ENCODE measurements around the gene CCDC192. TPM values are rescaled to one million over a fixed set of nuclear protein-coding genes. Genes with fewer than 3 reads are reported as not detected.

The CCDC192 gene
- total and polyA plus RNA-seq, 9 donors: 0.26 to 2.6 (median 0.91) TPM; not detected in 1

- H3K9me3 ChIP-seq: no peaks in the 10 kb centered on the region
- TF ChIP-seq POLR2A (IDR thresholded peaks at IDR 0.05) (no peak), EP300 (IDR thresholded peaks at IDR 0.05) (no peak)
- TF ChIP-seq, protein P1, sequence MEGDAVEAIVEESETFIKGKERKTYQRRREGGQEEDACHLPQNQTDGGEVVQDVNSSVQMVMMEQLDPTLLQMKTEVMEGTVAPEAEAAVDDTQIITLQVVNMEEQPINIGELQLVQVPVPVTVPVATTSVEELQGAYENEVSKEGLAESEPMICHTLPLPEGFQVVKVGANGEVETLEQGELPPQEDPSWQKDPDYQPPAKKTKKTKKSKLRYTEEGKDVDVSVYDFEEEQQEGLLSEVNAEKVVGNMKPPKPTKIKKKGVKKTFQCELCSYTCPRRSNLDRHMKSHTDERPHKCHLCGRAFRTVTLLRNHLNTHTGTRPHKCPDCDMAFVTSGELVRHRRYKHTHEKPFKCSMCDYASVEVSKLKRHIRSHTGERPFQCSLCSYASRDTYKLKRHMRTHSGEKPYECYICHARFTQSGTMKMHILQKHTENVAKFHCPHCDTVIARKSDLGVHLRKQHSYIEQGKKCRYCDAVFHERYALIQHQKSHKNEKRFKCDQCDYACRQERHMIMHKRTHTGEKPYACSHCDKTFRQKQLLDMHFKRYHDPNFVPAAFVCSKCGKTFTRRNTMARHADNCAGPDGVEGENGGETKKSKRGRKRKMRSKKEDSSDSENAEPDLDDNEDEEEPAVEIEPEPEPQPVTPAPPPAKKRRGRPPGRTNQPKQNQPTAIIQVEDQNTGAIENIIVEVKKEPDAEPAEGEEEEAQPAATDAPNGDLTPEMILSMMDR (IDR thresholded peaks at IDR 0.05): no peak
- no peak overlapping the region for H3K27ac ChIP-seq
- no peaks in the 10 kb centered on the region for H3K27me3 ChIP-seq
- 85 to 93% (median 92%) methylated on average over 4 of the region's 4 CpGs for WGBS, 3 donors
- H3K36me3 ChIP-seq: no peaks in the 10 kb centered on the region
- no peak overlapping the region for H3K4me3 ChIP-seq
- H3K4me1 ChIP-seq (ENCODE audit: insufficient read depth): no peaks in the 10 kb centered on the region
- no peak for DNase-seq
- intact Hi-C loops (cut with DNase I): no loop called here
Measured at GRCh38 chr5:127851964-127852363, 148.8 kb downstream of the CCDC192 start.

GRCh38 chr5:127854520-127854919 is 151.3 kb downstream of the CCDC192 start:
- Histone ChIP-seq H3K36me3 (no peaks in the 10 kb centered on the region), H3K4me1 (ENCODE audit: insufficient read depth) (no peaks in the 10 kb centered on the region), H3K9me3 (no peaks in the 10 kb centered on the region), H3K27ac (no peak overlapping the region), H3K4me3 (no peak overlapping the region), H3K27me3 (no peaks in the 10 kb centered on the region)
- WGBS, 3 donors: 95 to 98% (median 98%) methylated on average over 2 of the region's 2 CpGs
- DNase-seq: no peak
- intact Hi-C loops (cut with DNase I): no loop called here
- TF ChIP-seq, protein P1 (IDR thresholded peaks at IDR 0.05): no peak
- no peak for TF ChIP-seq POLR2A (IDR thresholded peaks at IDR 0.05)
- no peak for TF ChIP-seq EP300 (IDR thresholded peaks at IDR 0.05)

DNA sequence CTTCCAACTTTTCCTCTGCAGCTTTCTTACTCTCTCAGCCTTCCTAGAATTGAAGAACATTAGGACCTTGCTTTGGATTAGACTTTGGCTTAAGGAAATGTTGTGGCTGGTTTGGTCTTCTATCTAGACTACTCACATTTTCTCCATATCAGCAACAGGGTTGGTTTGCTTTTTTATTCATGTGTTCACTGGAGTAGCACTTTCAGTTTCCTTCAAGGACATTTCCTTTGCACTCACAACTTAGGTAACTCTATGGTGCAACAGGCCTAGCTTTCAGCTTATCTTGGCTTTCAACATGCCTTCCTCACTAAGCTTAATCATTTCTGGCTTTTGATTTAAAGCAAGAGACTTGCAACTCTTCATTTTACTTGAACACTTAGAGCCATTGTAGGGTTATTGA is 153.1 kb downstream of the CCDC192 start:
- no peak overlapping the region for H3K4me3 ChIP-seq
- TF ChIP-seq, protein P1 (IDR thresholded peaks at IDR 0.05): no peak
- TF ChIP-seq EP300 (IDR thresholded peaks at IDR 0.05) (no peak), POLR2A (IDR thresholded peaks at IDR 0.05) (no peak)
- no peaks in the 10 kb centered on the region for H3K27me3 ChIP-seq
- H3K9me3 ChIP-seq: no peaks in the 10 kb centered on the region
- DNase-seq: no peak
- H3K4me1 ChIP-seq (ENCODE audit: insufficient read depth): no peaks in the 10 kb centered on the region
- H3K27ac ChIP-seq: no peak overlapping the region
- no peaks in the 10 kb centered on the region for H3K36me3 ChIP-seq
- intact Hi-C loops (cut with DNase I): no loop called here

GRCh38 chr5:127858116-127858784 is 155.1 kb downstream of the CCDC192 start:
- H3K27ac ChIP-seq: no peak overlapping the region
- TF ChIP-seq, protein P1 (IDR thresholded peaks at IDR 0.05): no peak
- TF ChIP-seq EP300 (IDR thresholded peaks at IDR 0.05) (no peak), POLR2A (IDR thresholded peaks at IDR 0.05) (no peak)
- intact Hi-C loops (cut with DNase I): no loop called here
- H3K4me3 ChIP-seq: no peak overlapping the region
- no peak for DNase-seq
- no peaks in the 10 kb centered on the region for H3K4me1 ChIP-seq (ENCODE audit: insufficient read depth)
- H3K9me3 ChIP-seq: no peaks in the 10 kb centered on the region
- no peaks in the 10 kb centered on the region for H3K36me3 ChIP-seq
- WGBS, 3 donors: 78 to 84% (median 79%) methylated on average over 5 of the region's 5 CpGs
- no peaks in the 10 kb centered on the region for H3K27me3 ChIP-seq

Measured in ovary (tissue), 9 donors.